ENCODE data around the gene MPND.

DNA sequence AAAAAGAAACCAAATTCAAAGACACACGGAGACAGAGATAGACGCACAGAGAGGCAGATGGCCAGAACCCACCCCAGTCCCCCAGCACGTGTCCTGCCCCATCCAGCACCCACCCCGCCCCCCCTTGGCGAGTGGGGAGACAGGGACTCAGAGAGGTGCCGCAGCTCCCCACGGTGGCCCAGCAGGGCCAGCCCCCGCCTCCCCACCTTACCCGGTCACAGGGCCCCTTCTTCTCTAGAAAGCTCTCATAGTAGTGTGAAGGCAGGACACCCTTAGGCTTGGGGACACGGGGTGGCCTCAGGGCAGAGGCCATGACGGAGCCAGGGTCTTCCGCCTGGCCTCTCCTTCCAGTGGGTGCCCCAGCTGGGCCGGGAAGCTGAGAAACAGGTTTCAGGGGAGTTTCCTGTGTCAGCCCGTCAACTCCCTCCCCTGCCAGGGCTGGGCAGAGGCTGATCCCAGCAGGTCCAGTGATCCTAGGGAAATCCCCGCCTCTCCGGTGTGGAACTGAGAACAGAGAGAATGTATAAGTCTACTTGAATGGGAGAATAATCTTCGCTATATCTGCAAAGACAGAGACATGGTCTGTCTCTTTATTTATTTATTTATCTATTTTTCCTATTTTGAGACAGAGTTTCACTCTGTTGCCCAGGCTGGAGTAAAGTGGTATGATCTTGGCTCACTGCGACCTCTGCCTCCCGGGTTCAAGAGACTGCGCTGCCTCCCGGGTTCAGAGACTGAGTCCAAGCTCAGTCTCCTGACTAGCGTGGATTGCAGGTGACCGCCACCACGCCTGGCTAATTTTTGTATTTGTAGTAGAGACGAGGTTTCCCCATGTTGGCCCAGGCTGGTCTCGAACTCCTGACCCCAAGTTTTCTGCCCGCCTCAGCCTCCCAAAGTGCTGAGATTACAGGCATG is 4.7 kb upstream of the MPND start, which contains the start of gene STAP2:
- TF ChIP-seq ZNF274 (IDR thresholded peaks at IDR 0.05; ENCODE audit: low read depth, low read length) (no peak), SUZ12 (IDR thresholded peaks at IDR 0.05; ENCODE audit: extremely low read depth, insufficient read depth, insufficient read length) (no peak)

Data from NT2/D1 (cell line).